ENCODE results near the gene PCBD1.

GRCh38 chr10:70930263-70931000 is 42.1 kb upstream of the PCBD1 start:
- TF ChIP-seq CTCF (IDR thresholded peaks at IDR 0.05; ENCODE audit: insufficient read depth, low read length) (no peak), POLR2AphosphoS5 (IDR thresholded peaks at IDR 0.05; ENCODE audit: low read depth) (no peak), REST (IDR thresholded peaks at IDR 0.05; ENCODE audit: insufficient replicate concordance, low read depth) (no peak), GABPA (IDR thresholded peaks at IDR 0.05; ENCODE audit: low read depth) (no peak)
